OCI-LY1 (cell line): Measurements from ENCODE around the gene NR5A1.

Experiments
- H2AFZ ChIP-seq: fragments of 200-600 bp; sonication (generic), shearing (Covaris generic); 2 replicates; pipeline ENCODE4 v1.6.0; 2014; ENCODE audit warnings: antibody characterized with exemption, mild to moderate bottlenecking, low read length
- H3F3A ChIP-seq: fragments of 200-600 bp; sonication (generic), shearing (Covaris generic); 2 replicates; pipeline ENCODE4 v1.6.0; 2014; ENCODE audit warnings: mild to moderate bottlenecking, antibody characterized with exemption, low read length, moderate library complexity; ENCODE audit not compliant: insufficient read depth
- H3K27ac ChIP-seq: fragments of 200-600 bp; sonication (generic); 2 replicates; pipeline ENCODE4 v1.5.1; 2014; ENCODE audit warnings: low read length, mixed run types, mild to moderate bottlenecking, low read depth; ENCODE audit not compliant: poor library complexity, severe bottlenecking
- H3K27me3 ChIP-seq: fragments of 200-600 bp; sonication (generic); 2 replicates; pipeline ENCODE4 v1.6.0; 2014; ENCODE audit warnings: antibody characterized with exemption, mild to moderate bottlenecking, low read length, moderate library complexity; ENCODE audit not compliant: insufficient read depth
- H3K36me3 ChIP-seq: fragments of 200-600 bp; sonication (generic); 2 replicates; pipeline ENCODE4 v1.6.1; 2014; ENCODE audit warnings: mild to moderate bottlenecking, antibody characterized with exemption, low read length, moderate library complexity, mixed read lengths; ENCODE audit not compliant: insufficient read depth
- H3K4me1 ChIP-seq: fragments of 200-600 bp; sonication (generic); 2 replicates; pipeline ENCODE4 v1.5.1; 2014; ENCODE audit warnings: mild to moderate bottlenecking, low read length, moderate library complexity; ENCODE audit not compliant: insufficient read depth, severe bottlenecking
- H3K4me2 ChIP-seq: fragments of 200-600 bp; sonication (generic), shearing (Covaris generic); 2 replicates; pipeline ENCODE4 v1.6.1; 2014; ENCODE audit warnings: low read length
- H3K4me3 ChIP-seq: fragments of 200-600 bp; sonication (generic); 2 replicates; pipeline ENCODE4 v1.5.1; 2014; ENCODE audit warnings: low read length, low read depth, mild to moderate bottlenecking, mixed read lengths; ENCODE audit not compliant: poor library complexity, severe bottlenecking
- H3K79me2 ChIP-seq: fragments of 200-600 bp; shearing (Covaris generic); 2 replicates; pipeline ENCODE4 v1.6.1; 2016; ENCODE audit warnings: mixed run types, low read length, mixed read lengths; ENCODE audit not compliant: insufficient read depth
- H3K9ac ChIP-seq: fragments of 200-600 bp; sonication (generic), shearing (Covaris generic); 2 replicates; pipeline ENCODE4 v1.6.1; 2014; ENCODE audit warnings: mild to moderate bottlenecking, low read length, mixed read lengths
- H3K9me2 ChIP-seq: fragments of 200-600 bp; sonication (generic), shearing (Covaris generic); 2 replicates; pipeline ENCODE4 v1.6.1; 2014; ENCODE audit warnings: low read depth, mild to moderate bottlenecking, low read length, mixed read lengths
- H3K9me3 ChIP-seq: fragments of 200-600 bp; shearing (Covaris generic); 2 replicates; pipeline ENCODE4 v1.6.1; 2014; ENCODE audit warnings: low read length, mixed read lengths
- H4K20me1 ChIP-seq: fragments of 200-600 bp; sonication (generic), shearing (Covaris generic); 2 replicates; pipeline ENCODE4 v1.6.0; 2016; ENCODE audit warnings: mild to moderate bottlenecking, low read length; ENCODE audit not compliant: insufficient read depth
- CTCF ChIP-seq: fragments of 200-600 bp; sonication (generic), shearing (Covaris generic); IDR thresholded peaks from 2 replicates; pipeline ENCODE4 v1.5.1; 2017; ENCODE audit warnings: mild to moderate bottlenecking, antibody characterized with exemption, low read length, moderate library complexity, mixed read lengths
- EZH2 ChIP-seq: fragments of 200-600 bp; sonication (generic), shearing (Covaris generic); IDR thresholded peaks from 2 replicates; pipeline ENCODE4 v1.8.0; 2017; ENCODE audit warnings: borderline replicate concordance, mixed run types, mild to moderate bottlenecking, antibody characterized with exemption, low read length, moderate library complexity, mixed read lengths

Gene NR5A1

GRCh38 chr9:124475158-124475867 is 31.9 kb downstream of the NR5A1 start:
- no peaks in the 10 kb centered on the region for H3K36me3 ChIP-seq
- H3K27ac ChIP-seq = no peak overlapping the region
- TF ChIP-seq EZH2 (no peak), CTCF (peak; percentile 34; the same call in 1 of the 2 replicates)
- no peaks in the 10 kb centered on the region for H3K9me2 ChIP-seq
- peaks cover 14% of the 10 kb centered on the region for H3K4me1 ChIP-seq
- H3K4me2 ChIP-seq = no peak overlapping the region
- H3K27me3 ChIP-seq = no peaks in the 10 kb centered on the region
- no peaks in the 10 kb centered on the region for H3K9me3 ChIP-seq
- H4K20me1 ChIP-seq = no peaks in the 10 kb centered on the region
- no peaks in the 10 kb centered on the region for H3K79me2 ChIP-seq
- no peaks in the 10 kb centered on the region for H3F3A ChIP-seq
- no peak overlapping the region for H2AFZ ChIP-seq
- H3K9ac ChIP-seq = no peak overlapping the region
- no peak overlapping the region for H3K4me3 ChIP-seq

GRCh38 chr9:124474151-124474550 is 33.0 kb downstream of the NR5A1 start:
- no peak overlapping the region for H3K9ac ChIP-seq
- no peaks in the 10 kb centered on the region for H3K27me3 ChIP-seq
- H4K20me1 ChIP-seq = no peaks in the 10 kb centered on the region
- H2AFZ ChIP-seq = no peak overlapping the region
- no peak overlapping the region for H3K4me3 ChIP-seq
- H3K9me2 ChIP-seq = no peaks in the 10 kb centered on the region
- H3K27ac ChIP-seq = no peak overlapping the region
- no peaks in the 10 kb centered on the region for H3K79me2 ChIP-seq
- no peaks in the 10 kb centered on the region for H3F3A ChIP-seq
- no peaks in the 10 kb centered on the region for H3K36me3 ChIP-seq
- peaks cover 10% of the 10 kb centered on the region for H3K4me1 ChIP-seq
- no peaks in the 10 kb centered on the region for H3K9me3 ChIP-seq
- TF ChIP-seq CTCF (no peak), EZH2 (no peak)
- H3K4me2 ChIP-seq = no peak overlapping the region

- H3K9me2 ChIP-seq = no peaks in the 10 kb centered on the region
- H3K27ac ChIP-seq = no peak overlapping the region
- H3K9me3 ChIP-seq = no peaks in the 10 kb centered on the region
- H2AFZ ChIP-seq = no peak overlapping the region
- no peaks in the 10 kb centered on the region for H3F3A ChIP-seq
- H3K4me2 ChIP-seq = no peak overlapping the region
- H3K27me3 ChIP-seq = no peaks in the 10 kb centered on the region
- H3K4me1 ChIP-seq = peaks cover 10% of the 10 kb centered on the region
- no peak overlapping the region for H3K9ac ChIP-seq
- H3K4me3 ChIP-seq = no peak overlapping the region
- no peak for TF ChIP-seq CTCF
- no peak for TF ChIP-seq EZH2
- no peaks in the 10 kb centered on the region for H3K36me3 ChIP-seq
- H3K79me2 ChIP-seq = no peaks in the 10 kb centered on the region
- H4K20me1 ChIP-seq = no peaks in the 10 kb centered on the region
These were observed 33.9 kb downstream of the NR5A1 start for GRCh38 chr9:124473310-124473709.
